AG04449 (cell line): Measurements from ENCODE around the gene TMEM263.

Experiments
- CTCF ChIA-PET: fragments of 350-600 bp; formaldehyde crosslinking; extraction: SDS; loops from one replicate; lab custom pipeline; 2021; ENCODE audit warnings: antibody characterized with exemption; lab: Yijun Ruan, JAX
- POLR2A ChIA-PET: fragments of 400-600, 350-600 bp; formaldehyde crosslinking; extraction: SDS; loops from one replicate; lab custom pipeline; 2020; ENCODE audit warnings: antibody characterized with exemption, inconsistent platforms; lab: Yijun Ruan, JAX
- DNase-seq: peaks from one replicate; pipeline ENCODE4 v3.0.0-alpha.2; 2010; ENCODE audit warnings: low read depth, low spot score
- H3K4me3 ChIP-seq: 2 replicates; pipeline ENCODE4 v1.5.1; 2011; ENCODE audit warnings: low read depth, mild to moderate bottlenecking, control low read depth, low read length
- TF ChIP-seq, protein P1 (sequence below): IDR thresholded peaks from one replicate; pipeline ENCODE4 v1.5.1; 2011; ENCODE audit warnings: mild to moderate bottlenecking, moderate library complexity, low read length, control low read depth, inconsistent platforms; ENCODE audit not compliant: insufficient read depth; ENCODE audit errors: missing control alignments

Gene TMEM263

DNA sequence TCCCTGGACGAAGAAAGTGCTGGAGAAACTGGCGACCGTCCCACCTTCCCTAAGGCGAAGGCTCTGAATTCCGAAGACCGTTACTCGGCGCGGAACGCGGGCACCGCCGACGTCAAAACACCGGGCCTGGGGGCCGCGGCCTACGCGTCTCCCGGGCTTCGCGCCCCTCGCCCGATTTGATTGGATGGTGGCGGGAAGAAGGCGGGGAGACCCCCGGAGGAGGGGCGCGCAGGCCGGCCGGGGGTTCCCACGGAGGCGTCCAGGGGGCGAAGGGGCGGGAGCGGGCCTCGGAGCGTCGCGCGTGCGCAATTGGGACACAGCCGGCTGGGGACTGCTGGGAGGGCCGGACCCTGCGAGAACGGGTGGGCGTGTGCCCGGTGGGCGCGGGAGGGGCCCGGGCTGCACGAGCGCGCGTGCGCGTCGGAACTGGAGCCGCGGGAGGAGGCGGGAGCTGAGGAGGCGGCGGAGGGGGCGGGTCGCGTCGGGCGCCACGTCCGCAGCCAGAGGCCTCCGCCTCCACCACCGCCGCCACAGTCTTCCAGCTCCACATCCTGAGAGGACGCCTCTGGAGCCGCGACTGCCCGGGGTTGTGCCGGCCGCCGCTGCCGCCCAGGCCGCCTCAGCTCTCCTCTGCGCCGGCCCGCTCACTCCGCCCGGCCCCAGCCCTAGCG is at the start of gene TMEM263:
Gene TMEM263 (plus strand): TSS at position 531 of the 671 bp plus-strand sequence. CDS start 11,210 bp downstream, outside the sequence.
- POLR2A ChIA-PET, result interaction anchor here (0.6 to 2.2 kb wide), 15 partner anchors 10 to 710 kb away, joined by 3 to 25 read pairs (median 4); partner anchors contain the start of genes CRY1, MTERF2 and POLR3B
- CTCF ChIA-PET, result interaction anchor here (0.6 to 2.0 kb wide), 5 partner anchors 14 to 599 kb away, joined by 3 to 7 read pairs (median 3); partner anchors contain the start of gene POLR3B
- peak within 1 kb of the TSS; percentile 96 for H3K4me3 ChIP-seq
- TF ChIP-seq, protein P1, sequence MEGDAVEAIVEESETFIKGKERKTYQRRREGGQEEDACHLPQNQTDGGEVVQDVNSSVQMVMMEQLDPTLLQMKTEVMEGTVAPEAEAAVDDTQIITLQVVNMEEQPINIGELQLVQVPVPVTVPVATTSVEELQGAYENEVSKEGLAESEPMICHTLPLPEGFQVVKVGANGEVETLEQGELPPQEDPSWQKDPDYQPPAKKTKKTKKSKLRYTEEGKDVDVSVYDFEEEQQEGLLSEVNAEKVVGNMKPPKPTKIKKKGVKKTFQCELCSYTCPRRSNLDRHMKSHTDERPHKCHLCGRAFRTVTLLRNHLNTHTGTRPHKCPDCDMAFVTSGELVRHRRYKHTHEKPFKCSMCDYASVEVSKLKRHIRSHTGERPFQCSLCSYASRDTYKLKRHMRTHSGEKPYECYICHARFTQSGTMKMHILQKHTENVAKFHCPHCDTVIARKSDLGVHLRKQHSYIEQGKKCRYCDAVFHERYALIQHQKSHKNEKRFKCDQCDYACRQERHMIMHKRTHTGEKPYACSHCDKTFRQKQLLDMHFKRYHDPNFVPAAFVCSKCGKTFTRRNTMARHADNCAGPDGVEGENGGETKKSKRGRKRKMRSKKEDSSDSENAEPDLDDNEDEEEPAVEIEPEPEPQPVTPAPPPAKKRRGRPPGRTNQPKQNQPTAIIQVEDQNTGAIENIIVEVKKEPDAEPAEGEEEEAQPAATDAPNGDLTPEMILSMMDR, result no peak
- DNase-seq, result peak; percentile 62

DNA sequence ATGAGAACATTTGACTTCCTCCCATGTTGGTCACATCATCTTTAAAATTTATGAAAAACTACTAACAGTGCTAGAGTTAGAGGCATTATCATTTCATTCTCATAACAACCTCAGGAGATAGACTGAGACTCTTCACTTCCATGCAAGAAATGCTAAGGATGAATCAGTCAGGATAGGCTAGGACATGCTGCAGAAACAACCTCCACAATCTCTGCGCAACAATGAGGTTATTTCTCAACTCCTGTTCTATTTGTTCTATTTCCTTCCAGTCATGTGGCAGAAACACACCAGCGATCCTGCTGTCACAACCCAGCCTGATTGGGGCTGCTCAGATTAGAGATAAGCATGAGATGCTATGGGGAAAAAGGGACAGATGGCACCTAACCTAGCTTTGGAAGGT is 49.0 kb upstream of the TMEM263 start:
- DNase-seq, result no peak

DNA sequence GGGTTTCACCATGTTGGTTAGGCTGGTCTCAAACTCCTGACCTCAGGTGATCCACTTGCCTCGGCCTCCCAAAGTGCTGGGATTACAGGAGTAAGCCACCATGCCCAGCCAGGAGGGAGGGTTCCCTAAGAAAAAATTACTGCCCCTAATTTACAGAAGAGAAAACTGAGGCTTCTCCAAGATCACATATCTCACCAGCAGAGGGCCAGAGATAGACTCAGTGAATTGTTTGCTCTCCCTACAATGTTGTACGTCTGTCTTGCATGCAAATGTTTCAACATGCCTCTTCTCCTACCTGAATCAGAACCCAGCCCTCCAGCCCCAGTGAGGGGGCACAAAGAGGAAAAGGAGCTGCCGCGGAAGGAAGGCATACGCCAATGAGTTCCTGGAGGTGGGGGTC is 48.3 kb upstream of the TMEM263 start:
- H3K4me3 ChIP-seq, result no peak overlapping the region
- POLR2A ChIA-PET, result no interaction called here
- TF ChIP-seq, protein P1, result no peak
- DNase-seq, result no peak
- CTCF ChIA-PET, result interaction anchor here (0.9 to 6.8 kb wide), 2 partner anchors 13 kb away, joined by 3 to 41 read pairs; no protein-coding TSS in a partner anchor

More for the DNA sequence above, 49.0 kb upstream of the TMEM263 start:
- ChIA-PET POLR2A (no interaction called here), CTCF (interaction anchor here (0.9 to 6.8 kb wide), 2 partner anchors 12 to 14 kb away, joined by 3 to 41 read pairs; no protein-coding TSS in a partner anchor)
- TF ChIP-seq, protein P1, result no peak
- no peak overlapping the region for H3K4me3 ChIP-seq

DNA sequence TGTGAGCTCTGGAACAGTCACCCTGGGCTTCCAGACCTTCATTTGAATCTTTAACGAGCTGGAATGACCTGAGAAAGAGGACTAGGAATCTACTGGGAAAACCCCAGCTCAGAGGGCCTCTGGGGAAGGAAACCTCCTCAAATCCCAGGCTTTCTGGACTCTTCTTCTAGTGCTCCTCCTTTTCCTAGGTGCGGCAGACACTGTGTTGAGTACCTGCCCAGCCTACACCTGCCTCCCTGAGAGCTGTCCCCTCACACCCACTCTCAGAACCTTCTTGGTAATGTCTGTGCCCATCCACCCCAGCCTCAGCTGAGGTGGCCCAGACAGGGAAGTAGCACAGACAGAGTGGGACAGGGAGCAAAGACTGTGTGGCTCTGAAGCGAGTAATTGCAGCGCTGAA is 47.9 kb upstream of the TMEM263 start:
- H3K4me3 ChIP-seq, result no peak overlapping the region
- ChIA-PET CTCF (interaction anchor here (6.8 kb wide), 1 partner anchor 13 kb away, joined by 41 read pairs; no protein-coding TSS in a partner anchor), POLR2A (no interaction called here)
- TF ChIP-seq, protein P1, result no peak
- no peak for DNase-seq

DNA sequence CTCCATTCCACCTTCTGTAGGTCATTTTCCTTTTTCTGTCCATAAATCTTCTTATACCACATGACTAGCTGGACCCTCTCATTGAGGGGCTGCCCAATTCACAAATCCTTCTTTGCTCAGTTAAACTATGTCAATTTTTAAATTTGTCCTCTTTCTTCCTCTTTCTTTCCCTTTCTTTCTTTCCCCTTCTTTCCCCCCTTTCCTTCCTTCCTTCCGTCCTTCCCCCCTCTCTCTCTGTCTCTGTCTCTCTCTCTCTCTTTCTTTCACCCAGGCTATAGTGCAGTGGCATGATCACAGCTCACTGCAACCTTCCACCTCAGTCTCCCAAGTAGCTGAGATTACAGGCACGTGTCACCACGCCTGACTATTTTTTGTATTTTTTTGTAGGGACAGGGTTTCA is 47.1 kb upstream of the TMEM263 start:
- TF ChIP-seq, protein P1, result no peak
- CTCF ChIA-PET, result interaction anchor here (6.8 kb wide), 1 partner anchor 12 kb away, joined by 41 read pairs; no protein-coding TSS in a partner anchor
- H3K4me3 ChIP-seq, result no peak overlapping the region
- DNase-seq, result no peak
- POLR2A ChIA-PET, result no interaction called here

DNA sequence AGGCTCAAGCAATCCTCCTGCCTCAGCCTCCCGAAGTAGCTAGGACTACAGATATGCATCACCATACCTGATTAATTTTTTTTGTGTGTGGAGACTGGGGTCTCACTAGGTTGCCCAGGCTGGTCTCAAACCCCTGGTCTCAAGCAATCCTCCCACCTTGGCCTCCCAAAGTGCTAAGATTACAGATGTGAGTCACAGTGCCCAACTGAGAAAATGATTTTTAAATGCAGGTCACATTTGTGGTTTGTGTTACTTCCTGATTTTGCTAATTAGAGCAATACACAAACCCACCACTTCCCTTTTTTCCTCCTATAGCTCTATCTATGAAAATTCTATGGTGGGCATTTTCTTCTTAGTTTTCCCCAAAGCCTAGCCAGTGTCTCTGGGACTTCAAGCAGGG is 45.5 kb upstream of the TMEM263 start:
- no peak overlapping the region for H3K4me3 ChIP-seq
- TF ChIP-seq, protein P1, result no peak
- DNase-seq, result no peak
- ChIA-PET CTCF (interaction anchor here (1.6 to 6.8 kb wide), 2 partner anchors 10 to 27 kb away, joined by 3 to 41 read pairs; no protein-coding TSS in a partner anchor), POLR2A (no interaction called here)
